Hematopoietic multipotent progenitor cell treated with erythropoietin and hydrocortisone succinate and interleukin-3 and kit ligand, for 17 days (in vitro differentiated cells): ENCODE data around the gene PDGFD.
"Not testable (repeated sequence)": the region's sequence is repeated elsewhere in the genome, so short reads cannot be mapped to it uniquely, and the experiment has no call there.

Source experiments
- DNase-seq: peaks from one replicate; pipeline ENCODE4 v3.0.0-alpha.2; 2015; ENCODE audit warnings: low spot score

PDGFD gene

DNA sequence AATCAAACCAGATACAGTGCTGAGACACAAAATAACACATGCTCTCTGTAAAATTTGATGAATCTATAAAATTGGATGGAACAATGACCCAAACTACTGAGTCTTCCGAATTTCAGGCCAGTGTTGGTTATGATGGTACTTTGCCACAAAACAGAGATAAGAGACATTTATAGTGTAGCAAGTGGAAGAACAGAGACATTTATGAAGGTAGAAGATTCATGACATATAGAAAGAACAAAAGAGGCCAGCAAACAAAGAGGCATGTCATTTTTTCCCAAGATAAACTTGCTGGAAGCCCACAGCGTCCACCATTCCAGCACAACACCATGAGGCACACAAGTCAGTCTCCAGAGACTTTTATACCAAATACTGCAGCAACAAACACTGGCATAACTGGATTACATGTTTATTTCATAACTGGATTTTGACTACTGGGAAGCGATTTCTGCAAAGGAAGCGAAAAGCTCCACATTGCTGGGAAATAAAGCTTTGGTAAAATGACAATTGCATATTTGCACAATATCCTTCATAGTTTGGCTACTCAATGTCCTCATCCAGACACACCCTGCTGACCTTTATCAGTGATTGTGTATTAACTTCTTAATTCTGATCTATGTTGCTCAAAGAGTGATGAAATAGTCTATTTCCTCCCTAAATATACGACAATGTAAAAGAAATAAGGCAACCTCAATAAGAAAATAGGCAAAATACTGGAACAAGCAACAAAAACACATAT lies 110.0 kb downstream of the PDGFD start:
- no peak for DNase-seq

DNA sequence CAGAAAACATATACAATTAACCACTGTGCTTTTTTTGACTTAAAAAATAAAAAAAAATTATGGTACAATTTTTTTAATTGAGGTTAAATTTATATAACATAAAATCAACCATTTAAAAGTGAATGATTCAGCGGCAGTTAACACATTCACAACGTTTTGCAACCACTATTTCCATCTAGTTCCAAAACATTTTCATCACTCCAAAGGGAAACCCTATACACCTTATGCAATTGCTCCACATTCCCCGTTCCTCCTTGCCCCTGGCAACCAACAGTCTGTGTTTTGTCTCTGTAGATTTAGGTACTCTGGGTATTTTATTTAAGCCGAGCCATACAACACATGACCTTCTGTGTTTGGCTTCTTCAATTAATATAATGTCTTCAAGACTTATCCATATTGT lies 112.2 kb downstream of the PDGFD start:
- DNase-seq: no peak

DNA sequence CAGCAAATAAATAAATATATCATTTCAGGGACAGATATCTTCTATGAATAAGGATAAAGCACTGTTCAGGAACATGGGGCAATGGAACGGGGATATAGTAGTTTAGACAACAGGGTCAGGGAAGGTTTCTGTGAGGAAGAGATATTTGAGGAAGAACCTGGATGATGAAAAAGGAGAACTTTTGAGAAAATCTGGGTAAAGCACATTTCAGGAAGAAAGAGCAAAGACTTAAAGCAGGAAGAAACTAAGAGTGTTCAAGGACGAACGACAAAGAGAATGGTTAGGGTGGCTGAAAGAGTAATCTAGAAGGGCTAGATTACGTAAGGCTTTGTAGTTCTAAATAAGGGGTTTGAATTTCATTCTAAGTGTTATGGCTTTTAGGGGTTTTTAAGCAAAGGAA lies 114.8 kb downstream of the PDGFD start:
- DNase-seq: no peak

DNA sequence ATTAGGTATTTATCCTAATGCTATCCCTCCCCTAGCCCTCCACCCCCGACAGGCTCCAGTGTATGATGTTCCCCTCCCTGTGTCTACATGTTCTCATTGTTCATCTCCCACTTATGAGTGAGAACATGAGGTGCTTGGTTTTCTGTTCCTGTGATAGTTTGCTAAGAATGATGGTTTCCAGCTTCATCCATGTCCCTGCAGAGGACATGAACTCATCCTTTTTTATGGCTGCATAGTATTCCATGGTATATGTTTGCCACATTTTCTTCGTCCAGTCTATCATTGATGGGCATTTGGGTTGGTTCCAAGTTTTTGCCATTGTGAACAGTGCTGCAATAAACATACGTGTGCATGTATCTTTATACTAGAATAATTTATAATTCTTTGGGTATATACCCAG lies 117.1 kb downstream of the PDGFD start:
- not testable (repeated sequence) for DNase-seq

DNA sequence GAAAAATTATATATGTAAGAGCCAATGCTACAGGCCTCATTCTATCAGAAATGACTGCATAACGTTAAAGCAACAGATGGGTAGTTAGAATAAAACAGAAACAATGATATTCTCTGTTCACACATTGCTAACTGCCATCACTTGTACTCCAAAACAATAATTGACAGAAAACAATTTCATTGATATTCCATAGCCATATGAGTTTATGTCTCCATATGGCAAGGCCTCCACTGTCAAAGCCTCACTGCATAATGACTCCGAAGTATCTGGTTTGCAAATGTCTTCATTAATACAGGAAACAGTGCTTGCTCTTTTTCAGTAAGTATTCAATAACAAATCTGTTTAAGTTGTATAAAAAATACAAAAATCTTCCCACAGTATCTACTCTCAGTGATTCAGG lies 117.6 kb downstream of the PDGFD start:
- no peak for DNase-seq

DNA sequence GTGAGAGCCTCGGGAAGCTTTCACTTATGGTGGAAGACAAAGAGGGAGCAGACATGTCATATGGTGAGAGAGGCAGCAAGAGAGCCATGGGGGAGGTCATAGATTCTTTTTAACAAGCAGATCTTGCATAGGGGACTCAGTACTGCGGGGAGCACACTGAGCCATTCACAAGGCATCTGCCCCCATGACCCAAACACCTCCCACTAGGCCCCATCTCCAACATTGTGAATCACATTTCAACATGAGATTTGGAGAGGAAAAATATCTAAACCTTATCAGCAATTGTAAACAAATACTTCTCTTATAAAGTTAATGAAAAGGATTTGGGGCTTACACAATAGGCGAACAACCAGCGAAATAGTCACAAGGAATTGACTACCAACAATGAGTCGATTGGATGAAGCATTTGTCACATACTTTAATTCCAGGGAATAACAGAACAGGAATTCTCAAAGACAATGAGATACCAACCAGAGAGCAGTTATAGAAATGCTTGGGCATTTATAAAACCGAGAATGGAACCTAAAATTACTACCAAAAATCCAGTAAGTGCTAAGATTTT lies 120.2 kb downstream of the PDGFD start:
- no peak for DNase-seq

DNA sequence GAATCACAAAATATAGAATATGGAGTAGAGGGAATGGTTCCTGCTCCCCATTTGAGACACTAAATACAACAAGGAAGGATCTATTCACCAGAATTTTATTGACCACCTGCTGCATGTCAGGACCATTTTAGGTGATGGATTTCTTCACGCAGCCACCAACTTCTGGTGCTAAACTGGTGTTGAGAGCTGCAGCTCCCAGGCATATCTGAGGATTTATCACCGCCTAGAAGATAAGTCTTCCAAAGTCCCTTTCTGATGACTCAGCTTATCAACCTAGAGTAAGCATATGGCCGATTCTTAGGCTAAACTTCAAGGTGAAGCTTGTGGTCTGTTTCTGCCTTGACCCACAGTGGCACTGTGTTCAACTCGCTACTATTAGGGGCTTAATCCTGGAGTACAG lies 120.8 kb downstream of the PDGFD start:
- no peak for DNase-seq

DNA sequence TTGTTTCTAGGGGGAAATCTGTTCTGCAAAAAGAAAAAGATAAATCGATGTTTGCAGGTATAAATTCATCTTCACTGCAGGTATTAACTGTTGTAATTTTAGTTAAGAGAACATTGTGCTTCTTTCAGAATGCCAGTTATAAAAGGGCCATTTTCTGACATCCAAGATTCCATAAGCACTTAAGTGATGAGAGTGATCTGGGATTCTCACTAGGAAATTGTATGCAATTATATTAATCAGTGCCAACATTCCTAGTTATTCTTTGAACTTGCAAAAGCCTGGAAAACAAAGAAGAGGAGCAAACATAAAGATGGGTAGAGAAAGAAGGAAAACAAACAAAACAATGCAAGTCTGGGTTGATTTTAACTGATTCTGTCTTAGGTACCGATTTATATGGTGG lies 122.2 kb downstream of the PDGFD start:
- DNase-seq: no peak

DNA sequence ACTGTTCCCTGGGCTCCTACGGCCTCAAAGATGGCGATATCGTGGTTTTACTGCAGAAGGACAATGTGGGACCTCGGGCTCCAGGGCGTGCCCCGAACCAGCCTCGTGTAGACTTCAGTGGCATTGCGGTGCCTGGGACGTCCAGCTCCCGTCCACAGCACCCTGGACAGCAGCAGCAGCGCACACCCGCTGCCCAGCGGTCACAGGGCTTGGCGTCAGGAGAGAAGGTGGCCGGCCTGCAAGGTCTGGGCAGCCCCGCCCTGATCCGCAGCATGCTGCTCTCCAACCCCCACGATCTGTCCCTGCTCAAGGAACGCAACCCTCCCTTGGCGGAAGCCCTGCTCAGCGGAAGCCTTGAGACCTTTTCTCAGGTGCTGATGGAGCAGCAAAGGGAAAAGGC lies 127.0 kb downstream of the PDGFD start:
- DNase-seq: no peak

DNA sequence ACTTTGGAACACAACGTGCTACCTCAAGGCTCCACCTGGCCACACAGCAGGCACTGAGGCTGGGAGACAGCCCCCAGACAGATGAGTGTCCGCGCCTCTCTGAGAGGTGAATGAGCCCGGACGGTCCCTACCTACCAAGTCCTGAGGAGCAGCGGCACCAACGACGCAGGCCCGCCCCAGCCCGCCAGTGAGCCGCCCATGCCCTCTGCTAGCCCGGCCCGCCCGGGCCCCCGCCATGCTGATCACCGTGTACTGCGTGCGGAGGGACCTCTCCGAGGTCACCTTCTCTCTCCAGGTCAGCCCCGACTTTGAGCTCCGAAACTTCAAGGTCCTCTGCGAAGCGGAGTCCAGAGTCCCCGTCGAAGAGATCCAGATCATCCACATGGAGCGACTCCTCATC lies 127.4 kb downstream of the PDGFD start, which contains the start of gene DDI1:
Gene DDI1, plus strand, starts transcription at position 53 of the 400 bp plus-strand sequence. Its CDS starts 183 bp downstream, at position 236.
- DNase-seq: no peak

DNA sequence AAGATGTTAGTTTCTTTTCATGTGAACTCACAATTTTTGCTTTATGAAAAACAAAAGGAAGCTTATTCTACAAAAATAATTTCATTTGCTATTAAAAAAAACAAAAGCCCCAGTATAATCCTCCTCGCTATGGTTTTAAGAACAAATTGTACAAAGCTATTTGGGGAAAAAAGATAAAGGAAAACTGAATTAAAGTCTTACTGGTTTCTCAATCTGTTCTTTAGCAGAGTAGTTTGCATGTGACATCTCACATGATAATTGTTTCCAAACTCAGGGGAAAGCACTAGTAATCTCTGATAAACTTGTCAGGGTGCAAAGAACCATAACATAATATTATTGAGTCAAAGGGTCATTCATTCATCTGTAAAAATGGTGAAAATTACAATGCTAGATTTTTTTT lies 130.4 kb downstream of the PDGFD start:
- no peak for DNase-seq

DNA sequence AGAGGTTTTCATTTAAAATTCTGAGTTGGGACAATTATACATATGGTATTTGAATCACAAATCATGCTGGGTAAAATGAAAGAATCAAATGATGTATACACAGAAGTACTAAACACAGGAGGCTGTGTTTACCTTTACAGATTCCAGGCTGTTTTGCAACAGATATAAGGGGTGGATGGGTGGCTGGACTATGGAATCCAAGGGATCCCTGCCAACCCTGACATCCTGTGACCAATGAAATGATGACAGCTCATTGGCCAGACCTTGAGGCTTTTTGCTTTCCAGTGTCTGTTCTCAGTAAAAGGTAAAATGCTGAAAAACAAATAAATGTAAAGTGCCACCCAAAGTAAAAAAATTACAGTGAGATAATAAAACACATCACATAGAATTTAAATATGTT lies 130.8 kb downstream of the PDGFD start:
- DNase-seq: no peak

DNA sequence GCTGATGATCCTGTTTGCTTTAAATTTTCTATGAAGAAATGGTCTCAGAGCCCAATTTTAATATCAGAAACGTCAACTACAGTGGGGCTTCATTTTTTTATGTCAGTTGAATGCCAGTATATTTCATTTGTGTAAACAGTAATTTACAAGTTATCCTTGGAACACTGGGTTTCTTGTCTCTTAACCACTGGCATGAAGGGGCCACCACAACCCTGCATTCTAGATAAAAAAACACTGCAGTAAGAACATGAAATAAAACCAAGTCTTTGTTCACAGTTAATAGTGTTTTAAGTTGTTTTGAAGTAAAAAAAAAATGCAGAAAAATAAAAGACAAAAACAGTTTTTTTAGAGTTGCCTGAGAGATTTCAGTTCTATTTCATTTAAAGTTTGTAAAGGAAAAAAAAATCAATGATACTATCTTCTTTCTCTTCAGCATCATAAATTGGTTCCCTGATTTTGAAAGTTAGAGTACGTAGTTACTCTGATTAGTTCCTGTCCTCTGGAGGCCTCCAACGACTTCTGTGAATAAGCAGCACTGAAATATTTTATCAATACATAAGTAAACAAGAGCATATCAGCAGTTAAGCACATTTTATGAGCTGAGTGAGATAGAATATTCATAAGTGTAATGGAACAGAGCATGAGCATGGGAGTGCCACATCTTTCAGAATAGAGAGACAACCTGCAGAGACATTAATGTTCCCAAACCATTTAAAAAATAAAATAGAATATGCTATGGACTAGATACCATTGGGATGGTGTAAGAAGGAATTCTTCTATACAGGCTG lies 135.3 kb downstream of the PDGFD start:
- DNase-seq: no peak

DNA sequence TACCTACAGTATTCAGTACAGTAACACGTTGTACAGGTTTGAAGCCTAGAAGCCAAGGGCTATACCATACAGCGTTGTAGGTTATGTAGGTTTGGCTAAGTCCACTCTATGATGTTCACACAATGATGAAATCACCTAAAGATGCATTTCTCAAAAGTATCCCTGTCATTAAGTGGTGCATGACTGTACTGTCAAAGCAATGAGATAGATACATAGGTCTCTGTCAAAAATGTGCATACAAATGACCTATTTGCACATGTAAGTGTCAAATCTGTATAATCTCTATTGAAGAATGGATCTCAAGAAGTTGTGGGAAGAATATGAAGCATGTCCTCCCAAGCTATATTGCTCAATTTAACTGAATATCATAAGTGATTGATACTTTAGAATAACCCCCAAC lies 139.4 kb downstream of the PDGFD start:
- no peak for DNase-seq

DNA sequence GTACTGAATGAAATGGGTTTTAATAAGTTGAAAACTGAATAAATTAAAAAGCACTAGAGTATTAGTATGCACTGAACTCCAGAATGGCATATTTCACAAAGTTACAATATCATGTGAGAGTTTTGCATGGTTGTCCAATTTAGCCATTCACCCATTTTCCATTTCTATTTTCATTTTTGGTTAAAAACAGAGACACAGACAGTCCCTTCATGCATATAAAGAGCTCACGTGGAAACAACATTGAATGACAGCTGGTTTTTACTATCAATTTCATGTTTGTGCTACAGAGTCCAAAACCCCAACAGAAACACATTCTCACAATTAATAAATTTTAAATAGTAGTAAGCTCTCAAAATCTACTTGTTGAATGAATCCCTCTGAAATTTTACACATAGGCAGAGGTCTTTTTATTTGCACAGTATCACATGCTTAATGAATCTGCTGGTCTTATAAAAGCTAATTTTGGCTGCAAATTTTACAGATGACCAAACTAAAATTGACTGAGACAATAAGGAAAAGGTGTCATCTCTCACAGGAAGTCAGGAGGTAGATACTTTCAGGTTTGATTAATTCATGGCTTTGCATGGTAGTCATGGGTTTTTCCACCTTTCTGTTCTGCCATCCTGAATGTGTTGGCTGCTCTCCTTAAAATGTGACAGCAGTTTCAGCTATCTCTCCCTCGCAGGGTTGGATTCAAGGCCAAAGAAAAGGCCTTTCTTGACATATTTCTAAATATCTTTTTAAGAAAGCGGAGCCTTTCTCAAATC lies 148.1 kb downstream of the PDGFD start:
- DNase-seq: no peak

DNA sequence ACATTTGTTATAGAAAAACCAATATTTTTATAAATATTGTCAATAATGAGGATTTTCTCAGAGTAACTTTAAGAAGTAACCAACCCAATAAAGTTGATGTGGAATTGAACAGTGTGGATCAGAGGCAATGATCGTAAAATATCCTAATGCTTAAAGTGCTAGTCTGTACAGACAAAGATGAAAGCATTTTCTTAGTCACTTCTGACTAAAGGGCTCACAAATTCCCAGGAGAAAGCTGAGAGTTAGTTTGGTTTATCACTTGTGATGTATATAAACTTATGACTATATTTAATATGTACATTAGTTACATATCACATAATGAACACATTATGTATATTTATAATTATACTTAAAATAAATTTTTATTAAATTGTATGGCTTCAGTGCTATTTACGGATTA lies 152.9 kb downstream of the PDGFD start:
- no peak for DNase-seq

DNA sequence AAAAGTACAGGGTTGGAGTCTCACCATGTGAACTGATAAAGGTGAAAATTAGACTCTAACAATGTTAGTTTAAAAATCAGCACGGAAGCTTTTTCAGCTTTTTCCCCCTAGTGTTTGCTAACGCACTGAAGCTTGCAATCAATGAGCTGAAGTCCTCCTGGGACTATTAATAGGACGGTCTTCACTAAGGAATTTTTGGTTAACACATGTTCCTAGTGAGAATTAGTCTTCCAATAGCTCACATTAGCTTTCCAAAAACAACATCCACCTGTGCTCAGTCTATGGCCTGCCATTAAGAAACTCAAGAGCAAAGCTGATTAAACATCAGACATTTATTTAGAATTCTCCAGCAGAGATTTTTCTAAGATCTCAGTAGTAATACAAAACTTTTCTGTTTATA lies 154.2 kb downstream of the PDGFD start:
- DNase-seq: no peak

DNA sequence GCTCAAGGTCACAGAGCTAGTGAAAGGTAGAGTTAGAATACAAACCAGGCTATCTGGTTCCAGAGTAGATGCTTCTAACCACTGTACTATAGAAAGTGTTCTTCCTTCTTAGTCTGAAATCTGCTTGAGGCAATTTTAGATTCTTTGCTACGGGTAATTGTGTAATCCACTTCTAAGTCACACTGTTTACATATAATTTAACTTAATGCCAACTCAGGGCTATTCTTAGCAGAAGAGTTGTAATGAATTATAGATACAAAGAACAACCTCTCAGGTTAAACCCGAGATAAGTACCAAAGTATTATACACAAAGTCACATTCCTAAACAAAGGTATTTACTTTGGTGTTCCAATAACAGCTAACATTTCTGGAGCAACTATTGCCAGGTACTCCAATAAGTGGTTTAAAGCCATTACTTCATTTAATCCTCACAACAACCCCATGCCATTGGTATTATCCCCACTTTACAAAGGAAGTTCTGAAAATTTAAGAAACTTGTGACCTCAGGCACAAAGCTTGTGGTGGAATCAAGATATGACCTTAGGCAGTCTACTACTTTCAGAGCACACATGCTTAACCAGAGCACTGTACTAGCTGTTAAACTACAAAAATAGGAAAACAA lies 158.6 kb downstream of the PDGFD start:
- DNase-seq: no peak

DNA sequence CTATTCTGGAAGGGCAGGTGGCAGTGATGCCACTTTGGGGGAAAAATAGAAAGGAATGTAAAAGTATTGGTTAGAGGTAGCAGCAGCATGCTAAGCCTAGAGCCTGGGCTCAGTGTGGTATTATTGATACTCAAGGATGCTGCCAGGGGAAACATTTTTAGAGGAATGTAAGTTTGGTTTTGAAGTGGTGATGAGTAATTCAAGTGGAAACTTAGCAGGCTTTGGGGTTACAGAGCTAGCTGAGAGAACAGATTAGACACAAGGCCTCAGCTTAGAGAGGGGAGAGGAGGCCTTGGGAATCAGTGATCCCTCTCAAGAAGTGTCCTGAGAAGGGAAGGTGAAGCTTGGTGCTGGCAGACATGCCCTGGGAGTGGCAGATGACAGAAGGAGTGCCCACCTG lies 160.5 kb downstream of the PDGFD start:
- DNase-seq: no peak

DNA sequence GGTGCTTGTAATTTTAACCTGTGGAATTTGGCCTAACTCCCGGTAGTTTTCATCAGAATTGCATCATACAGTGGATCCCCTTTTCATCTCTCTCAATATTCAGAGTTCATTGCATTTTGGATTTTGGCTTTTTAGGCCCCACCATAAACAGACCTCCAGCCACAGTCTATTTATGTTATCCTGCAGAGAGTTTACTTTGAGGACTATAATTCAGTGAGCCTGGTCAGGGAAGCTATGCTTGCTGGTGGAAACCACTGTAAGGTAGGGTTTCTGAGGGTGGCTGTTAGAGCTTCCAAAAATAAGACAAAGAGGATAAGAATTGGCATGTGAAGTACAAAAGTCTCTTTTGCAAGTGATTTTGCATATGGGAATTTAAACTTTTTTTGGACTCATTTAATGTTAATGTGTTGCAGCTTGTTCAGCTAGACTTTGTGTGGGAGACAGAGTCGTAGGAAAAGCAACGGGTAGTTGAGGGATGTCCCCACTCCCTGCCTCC lies 162.3 kb downstream of the PDGFD start:
- DNase-seq: no peak

DNA sequence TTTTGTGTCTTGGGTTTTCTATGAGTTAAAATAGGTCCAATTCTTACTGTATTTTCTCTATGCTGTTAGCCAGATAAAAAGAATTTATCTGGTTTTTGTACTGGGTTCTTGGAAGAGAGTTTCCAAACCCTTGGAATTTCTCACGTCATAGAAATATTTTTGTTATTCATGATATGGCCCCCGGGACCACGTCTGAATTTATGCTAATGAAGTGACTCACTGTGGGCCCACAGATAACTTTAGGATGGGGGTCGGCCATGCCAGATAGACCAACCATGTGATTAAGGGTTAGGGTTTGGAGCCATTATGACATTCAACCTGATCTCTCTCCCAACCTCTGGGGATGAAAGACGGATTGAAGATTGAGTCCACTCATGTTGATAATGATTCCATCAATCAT lies 163.1 kb downstream of the PDGFD start:
- no peak for DNase-seq
